Epithelial cell of prostate (primary cell): Measurements from ENCODE around the gene LDLR.
"Not testable (repeated sequence)": the region's sequence is repeated elsewhere in the genome, so short reads cannot be mapped to it uniquely, and the experiment has no call there.

Experiments used
- DNase-seq: peaks from one replicate; pipeline ENCODE4 v3.0.0-alpha.2; 2011; ENCODE audit warnings: low read depth, low spot score
- H3K27ac ChIP-seq: fragments of 450-650 bp; 2 replicates; pipeline ENCODE4 v1.5.1; 2017; ENCODE audit warnings: mild to moderate bottlenecking

LDLR gene

DNA sequence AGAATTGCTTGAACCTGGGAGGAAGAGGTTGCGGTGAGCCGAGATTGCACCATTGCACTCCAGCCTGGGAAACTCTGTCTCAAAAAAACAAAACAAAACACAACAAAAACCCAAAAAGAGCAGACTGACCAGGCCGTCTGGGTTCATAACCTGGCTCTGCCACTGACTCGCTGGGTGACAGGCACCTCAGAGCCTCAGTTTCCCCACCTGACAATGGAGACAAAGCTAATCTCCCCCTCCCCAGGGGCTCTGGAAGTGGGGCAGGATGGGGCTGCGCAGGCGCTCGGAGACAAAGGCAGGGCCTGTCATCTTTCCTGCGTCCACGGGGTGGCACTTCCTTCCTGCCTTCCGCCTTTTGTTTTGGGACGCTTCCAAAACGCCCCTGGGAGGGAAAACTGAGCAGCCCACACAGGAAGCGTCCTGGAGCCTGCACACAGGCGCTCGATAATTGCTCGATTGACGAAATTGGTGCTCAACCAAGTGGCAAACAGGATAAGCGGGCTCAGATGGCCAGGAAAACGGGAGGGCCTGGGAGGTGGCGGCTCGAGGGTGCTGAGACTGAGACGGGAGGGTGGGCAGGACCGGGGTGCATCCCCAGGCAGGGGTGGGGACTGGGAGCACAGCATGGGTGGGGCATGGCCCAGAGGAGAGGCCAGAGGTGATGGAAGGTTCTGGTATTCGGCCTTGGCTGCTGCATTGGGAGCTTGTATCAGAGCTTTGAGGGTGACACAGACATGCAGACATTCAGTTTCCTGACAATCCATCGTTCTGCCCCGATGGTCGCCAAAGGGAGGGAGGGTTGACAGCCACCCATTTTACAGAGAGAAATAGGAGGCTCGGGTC, 48.5 kb downstream of the LDLR start:
- DNase-seq = no peak
- H3K27ac ChIP-seq = peak overlapping the region; percentile 73

DNA sequence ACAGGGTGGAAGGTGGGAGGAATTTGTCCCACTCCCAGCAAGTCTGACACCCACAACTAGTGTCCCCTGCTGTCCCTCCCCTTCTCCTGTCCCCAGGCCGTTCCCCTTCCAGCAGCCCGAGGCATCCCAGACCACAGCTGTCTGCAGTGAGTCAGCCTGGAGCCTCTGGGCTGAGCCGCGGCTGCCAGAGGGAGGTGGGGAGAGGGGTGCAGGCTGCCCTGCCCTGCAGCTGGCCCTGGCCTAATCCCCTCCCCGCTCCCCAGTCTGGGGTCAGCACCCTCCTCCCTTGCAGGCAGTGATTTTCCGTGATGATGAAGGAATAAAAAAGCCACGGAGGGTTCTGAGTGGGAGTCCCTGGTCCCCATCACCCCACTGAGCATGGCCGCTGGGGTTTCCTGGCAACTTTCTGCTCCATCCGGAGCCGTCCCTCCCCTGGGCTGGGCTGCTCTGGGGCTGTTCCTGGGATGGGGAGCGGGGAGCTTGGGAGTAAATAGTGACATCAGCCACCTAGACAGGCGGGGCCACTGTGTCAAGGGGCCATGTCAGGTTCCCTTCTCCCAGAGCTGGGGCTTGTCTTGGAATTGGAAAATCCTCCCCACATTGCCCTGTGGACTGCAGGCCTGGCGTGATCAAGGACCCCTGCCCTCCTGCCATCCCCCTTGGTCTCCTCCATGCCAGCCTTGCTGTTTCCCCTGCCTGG, 49.5 kb downstream of the LDLR start:
- peak overlapping the region; percentile 73 for H3K27ac ChIP-seq
- DNase-seq = no peak

DNA sequence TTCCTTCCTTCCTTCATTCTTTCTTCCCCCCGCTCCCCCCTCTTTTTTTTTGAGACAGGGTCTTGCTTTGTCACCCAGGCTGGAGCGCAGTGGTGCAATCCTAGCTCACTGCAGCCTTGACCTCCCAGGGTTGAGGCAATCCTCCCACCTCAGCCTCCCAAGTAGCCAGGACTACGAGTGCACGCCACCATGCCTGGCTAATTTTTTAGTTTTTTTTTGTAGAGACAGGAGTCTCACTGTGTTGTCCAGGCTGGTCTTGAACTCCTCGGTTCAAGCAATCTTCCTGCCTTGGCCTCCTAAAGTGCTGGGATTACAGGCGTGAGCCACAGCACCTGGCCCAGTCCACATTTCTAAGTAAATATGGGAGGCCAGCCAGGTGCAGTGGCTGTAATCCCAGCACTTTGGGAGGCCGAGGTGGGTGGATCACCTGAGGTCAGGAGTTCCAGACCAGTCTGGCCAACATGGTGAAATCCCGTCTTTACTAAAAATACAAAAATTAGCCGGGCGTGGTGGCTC, 50.8 kb downstream of the LDLR start:
- not testable (repeated sequence) for H3K27ac ChIP-seq, DNase-seq

DNA sequence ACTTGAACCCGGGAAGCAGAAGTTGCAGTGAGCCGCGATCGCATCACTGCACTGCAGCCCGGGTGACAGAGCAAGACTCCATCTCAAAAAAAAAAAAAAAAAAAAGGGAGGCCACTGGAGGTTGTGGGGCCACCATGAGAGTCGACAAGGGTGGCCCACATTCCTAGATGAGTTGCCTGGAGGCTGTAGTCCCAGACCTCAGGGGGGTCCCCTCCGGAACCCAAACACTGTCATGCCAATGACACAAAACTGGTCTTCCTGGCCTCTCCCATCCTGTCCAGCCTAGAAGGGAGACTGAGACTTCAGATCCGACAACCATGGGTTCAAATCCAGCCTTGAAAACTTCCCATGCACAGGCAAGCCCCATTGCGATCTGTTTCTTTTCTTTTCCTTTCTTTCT, 51.6 kb downstream of the LDLR start:
- DNase-seq = no peak
- H3K27ac ChIP-seq = no peak overlapping the region

DNA sequence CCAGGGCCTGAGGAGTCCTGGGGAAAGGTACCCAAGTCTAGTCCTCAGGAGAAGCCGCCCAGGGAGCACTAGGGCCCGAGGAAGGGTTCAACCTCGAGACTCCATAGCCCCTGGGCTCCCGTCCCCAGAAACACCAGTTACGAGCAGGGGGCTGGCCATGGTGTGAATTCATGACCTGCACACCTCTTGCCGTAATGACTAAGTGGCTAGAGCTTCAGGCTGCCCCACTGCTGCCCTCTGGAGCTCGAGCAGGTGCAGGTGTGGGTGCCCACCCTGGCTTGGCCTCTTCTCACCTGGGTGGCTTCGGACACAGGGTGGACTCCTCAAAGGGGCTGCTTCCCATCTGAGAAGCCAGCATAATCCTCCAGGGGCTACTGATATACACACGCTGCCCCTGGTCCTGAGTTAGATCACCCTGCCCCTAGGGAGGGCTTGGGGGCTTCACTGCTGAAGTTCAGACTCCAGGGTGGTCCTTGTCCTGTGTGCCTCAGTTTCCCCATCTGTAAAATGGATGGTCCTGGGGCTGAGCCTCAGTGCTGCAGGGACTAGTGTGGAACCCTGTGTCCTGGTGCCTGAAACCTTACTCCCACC, 52.8 kb downstream of the LDLR start:
- no peak for DNase-seq
- H3K27ac ChIP-seq = peak overlapping the region; percentile 83

DNA sequence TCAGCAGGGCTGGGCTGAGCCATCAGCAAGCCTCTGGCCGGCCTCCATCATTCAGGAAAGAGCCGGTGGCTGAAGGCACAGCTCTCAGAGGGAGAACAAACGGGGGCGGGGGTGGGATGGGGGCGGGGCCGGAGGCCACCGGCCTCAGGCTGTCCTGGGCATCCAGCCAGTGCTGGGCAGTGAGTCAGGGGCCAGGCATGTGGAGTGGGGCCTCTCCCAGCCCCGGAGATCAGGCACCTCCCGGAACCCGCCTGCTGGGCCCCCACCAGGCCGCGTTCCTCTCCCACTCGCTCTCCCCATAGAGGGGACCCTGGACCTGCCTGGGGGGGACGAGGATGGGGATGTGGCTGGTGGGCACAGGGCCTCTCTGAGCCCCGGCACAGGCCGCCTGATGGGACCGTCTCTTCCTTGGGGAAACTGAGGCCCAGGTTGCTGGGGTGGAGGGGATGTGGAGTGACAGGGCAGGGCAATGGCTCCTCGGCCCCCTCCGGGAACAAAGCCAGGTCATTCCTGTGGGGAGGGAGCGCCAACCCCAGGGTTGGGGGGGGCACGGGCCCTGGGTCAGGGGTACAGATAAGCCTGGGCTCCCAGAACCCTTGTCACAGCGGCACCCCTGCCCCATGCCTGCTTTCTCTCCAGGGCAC, 53.4 kb downstream of the LDLR start:
- no peak for DNase-seq
- peak overlapping the region; percentile 83 for H3K27ac ChIP-seq

DNA sequence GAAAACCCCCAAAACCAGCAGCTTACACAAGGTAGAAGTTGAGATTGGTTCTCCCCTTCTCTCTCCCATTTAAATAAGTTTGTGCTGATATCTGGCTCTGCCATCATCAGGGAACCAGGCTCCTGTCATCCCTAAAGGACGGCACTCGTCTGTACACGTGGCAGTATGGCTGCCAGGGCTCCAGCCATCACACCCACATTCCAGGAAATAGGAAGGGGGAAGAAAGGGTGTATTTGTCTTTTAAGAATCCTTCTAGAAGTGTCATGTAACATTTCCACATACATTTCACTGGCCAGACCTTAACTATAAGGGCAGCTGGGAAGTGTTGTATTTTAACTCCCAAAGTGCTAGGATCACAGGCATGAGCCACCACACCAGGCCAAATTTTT, 56.3 kb downstream of the LDLR start:
- H3K27ac ChIP-seq = no peak overlapping the region
- no peak for DNase-seq

DNA sequence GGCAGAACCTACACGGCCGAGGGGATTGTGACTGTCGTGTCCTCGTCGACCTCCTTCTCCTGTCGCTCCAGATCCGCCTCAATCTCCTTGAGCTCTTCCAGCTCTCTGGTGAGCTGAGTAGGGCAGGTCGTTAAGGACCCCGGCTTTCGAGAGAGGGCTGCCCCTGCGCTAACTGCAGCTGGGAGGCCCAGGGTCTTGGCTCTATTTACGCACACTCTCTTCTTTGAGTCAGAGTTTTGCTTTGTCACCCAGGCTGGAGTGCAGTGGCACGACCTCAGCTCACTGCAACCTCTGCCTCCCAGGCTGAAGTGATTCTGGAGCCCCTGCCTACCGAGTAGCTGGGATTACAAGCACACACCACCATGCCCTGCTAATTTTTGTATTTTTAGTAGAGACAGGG, 58.7 kb downstream of the LDLR start:
- H3K27ac ChIP-seq = no peak overlapping the region
- no peak for DNase-seq

DNA sequence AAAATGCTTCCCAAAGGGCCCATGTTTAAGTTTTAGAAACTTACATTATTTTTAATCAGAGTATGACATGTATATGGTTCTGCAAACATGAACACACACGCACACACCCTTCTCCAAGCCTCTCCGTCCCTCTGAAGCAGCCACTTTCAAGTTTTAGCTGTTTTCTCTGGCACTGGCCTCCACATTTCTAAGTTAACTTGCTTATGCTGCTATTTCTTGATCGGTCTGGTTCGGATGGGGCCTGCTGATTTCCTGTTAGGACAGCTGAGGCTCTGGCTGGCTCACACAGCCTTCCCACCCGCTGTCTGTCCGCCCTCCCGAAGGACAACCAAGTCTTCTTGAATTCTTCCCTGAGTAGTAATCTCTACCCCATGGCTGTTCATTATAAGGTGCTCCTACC, 61.9 kb downstream of the LDLR start:
- DNase-seq = no peak
- H3K27ac ChIP-seq = no peak overlapping the region

DNA sequence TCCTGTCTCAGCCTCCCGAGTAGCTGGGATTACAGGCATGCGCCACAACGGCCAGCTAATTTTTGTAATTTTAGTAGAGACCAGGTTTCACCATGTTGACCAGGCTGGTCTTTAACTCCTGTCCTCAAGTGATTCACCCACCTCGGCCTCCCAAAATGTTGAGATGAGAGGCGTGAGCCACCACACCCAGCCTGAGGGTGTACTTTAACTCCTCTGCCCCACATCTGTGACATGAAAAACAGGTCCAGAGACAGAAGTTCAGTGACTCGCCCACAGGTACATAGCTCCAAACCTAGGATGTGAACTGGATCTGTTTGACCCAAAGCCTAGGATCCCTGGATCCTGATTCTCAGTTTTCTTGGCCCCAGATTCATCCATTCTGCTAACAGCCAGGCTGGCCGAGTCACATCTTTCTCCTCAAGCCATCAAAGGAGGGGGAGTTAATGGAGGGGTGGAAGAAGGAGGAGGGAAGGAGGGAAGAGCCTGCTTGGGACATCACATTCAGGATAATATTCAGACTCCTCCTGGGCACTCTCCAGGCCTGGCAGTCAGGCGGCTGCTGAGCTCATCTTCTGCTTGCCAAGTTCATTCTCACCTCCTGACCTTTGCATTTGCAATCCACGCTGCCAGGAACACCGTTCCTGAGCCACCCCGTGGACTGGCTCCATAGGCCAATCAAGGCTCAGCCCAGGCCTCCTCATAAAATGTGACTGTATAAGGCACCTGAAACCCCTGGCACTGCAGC, 63.2 kb downstream of the LDLR start:
- DNase-seq = no peak
- H3K27ac ChIP-seq = peak overlapping the region; percentile 46

DNA sequence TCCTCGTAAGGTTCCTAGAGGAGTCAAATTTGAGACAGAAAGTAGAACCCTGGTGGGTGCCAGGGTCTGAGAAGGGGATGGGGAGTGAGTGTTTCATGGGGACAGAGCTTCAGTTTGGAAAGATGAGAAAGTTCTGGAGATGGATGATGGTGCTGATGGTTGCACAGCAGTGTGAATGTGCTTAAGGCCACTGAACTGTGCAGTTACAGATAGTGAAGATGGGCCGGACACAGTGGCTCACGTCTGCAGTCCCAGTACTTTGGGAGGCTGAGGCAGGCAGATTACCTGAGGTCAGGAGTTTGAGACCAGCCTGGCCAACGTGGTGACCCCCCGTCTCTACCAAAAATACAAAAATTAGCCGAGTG, 65.4 kb downstream of the LDLR start:
- H3K27ac ChIP-seq = no peak overlapping the region
- DNase-seq = no peak

DNA sequence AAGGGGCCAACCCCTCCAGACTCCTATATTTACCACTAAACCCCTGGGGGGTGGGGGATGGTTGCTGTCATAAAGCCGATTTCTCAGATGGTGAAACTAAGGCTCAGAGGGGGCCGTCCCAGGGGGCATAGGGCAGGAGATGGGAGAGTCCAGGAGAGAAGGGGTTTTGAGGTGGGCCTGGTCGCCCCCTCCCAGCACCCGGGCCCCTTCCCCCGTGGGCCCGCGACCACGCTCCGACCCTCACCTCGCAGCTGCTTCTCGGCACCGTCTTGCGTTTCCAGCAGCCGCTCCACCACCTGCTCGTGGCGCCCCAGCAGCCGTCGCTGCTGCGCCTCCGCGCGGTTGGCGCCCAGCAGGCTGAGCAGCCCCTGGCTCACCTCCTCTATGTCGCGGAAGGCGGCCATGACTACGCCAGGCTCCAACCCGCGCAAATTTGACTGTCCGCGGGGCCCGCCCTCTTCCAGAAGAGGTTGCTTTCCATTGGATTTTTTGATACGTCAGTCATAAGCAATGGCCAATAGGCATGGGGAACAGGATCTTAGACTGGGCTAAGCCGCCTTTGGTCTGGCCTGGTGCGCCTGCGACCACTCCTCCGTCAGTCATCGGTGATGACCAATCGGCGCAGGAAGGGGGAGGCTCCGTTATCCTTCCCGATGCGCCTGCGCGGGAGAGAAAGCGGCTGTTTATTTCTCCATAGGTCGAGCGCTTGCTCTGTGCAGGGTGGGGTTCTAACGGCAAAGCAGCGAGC, 66.3 kb downstream of the LDLR start, which contains the start of gene SPC24:
Gene SPC24, minus strand, starts transcription at position 410 of the 748 bp plus-strand sequence. Its CDS starts 6 bp downstream, at position 404.
- peak; percentile 92 for DNase-seq
- no peak within 1 kb of the TSS for H3K27ac ChIP-seq

DNA sequence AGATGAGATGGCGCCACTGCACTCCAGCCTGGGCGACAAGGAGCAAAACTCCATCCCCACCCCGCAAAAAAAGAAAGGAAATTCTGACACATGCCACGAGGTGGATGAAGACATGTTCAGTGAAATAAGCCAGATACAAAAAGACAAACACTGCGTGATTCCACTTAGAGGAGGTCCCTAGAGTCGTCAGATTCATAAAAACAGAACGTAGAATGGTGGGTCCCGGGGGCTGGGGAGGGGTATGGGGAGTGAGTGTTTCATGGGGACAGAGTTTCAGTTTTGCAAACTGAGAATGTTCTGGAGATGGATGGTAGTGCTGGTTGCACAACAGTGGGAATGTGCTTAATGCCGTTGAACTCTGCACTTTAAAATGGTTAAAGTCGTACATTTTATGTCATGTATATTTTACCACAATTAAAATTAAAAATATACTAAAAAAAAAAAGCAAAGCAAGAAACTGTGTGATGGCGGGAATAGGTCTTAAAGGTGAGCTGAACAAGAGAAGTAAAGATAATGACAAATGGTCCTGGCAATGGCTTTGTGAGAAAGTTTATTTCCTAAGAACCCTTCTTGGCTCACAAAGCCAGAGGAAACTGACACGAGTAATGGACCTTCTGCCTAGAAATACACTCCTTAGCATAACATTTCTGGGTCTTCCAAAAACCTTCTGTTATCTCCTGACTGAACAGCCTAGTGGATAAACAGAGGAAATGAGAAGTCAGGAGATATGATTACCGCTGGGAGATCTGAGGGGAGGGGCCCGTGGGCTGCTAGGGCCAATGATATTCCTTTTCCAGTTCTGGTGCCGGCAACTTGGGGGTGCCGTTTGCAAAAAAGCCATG, 70.6 kb downstream of the LDLR start:
- no peak overlapping the region for H3K27ac ChIP-seq
- DNase-seq = no peak

DNA sequence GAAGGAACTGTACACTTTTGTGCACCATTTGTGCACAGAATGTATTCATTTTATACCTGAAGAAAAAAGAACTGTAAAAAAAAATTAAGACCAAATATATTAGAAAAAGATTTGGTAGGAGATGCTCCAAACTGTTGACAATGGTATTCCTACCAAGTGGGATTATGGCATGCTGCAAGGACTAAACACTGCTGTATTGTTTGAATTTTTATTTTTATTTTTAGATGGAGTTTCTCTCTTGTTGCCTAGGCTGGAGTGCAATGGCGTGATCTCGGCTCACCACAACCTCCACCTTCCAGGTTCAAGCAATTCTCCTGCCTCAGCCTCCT, 71.1 kb downstream of the LDLR start:
- not testable (repeated sequence) for H3K27ac ChIP-seq, DNase-seq

DNA sequence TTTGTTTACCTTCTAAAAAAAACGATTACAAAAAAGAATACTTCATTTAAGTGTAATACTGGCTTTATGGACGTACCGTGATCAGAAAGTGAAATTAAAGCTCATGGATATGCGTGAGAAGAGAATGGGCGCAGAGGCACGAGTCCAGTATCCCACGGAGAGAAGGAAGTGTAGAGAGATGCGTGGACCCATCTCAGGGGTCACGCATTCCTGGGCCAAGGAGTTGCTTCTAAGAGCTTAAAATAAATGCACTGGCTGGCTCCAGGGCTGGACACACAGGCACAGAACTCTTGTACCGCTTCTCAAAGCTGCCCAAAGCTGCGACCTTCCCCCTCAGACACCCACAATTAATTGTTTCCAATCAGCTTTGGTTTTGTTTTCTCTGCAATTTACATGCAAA, 75.0 kb downstream of the LDLR start:
- no peak overlapping the region for H3K27ac ChIP-seq
- no peak for DNase-seq

DNA sequence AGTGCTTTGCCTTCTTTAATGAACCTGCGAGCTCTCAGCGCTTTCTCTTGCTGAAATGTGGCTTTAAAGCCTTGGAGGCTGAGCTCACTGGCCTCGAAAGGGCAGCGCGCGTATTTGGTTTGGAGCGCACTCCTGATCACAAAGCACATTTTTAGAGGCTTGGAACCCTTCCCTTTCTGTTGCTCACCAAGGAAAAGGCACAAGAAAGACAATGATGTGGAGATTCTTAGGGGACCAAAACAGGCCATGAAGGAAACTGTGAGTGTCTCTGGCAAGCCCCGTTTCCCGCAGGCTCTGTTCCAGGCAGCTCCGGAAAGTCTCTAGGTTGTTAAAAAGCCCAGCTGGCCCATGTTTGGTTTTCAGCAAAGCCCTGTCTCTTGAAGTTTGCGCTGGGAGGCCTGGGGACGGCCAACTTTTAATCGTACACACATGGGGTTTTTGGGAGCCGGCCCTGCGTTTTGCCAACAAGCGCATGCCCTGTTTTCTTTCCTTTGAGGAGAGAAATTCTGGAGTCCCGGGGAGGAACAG, 75.7 kb downstream of the LDLR start:
- DNase-seq = no peak
- no peak overlapping the region for H3K27ac ChIP-seq

DNA sequence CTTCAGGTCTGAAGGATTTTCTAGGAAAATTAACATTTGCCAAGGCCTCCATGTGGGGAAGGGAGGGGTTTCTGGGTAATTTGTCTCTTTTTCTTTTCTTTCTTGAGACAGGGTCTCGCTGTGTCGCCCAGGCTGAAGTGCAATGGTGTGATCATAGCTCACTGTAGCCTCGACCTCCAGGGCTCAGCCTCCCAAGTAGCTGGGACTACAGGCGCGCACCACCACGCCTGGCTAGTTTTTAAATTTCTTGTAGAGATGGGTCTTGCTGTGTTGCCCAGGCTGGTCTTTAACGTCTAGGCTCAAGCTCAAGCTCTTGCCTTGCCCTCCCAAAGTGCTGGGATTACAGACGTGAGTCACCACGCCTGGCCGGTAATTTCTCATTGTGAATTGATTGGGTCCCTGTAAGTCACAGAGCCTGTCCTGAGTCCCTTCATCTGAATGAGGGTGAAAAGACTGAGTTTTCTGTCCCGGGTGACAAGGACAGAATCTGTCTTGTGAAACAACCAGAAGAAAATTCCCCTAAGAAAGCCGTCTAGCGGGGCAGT, 76.3 kb downstream of the LDLR start:
- H3K27ac ChIP-seq = no peak overlapping the region
- DNase-seq = no peak
